MM.1S (cell line): Measurements from ENCODE around the gene KRT75.

Source experiments
- DNase-seq: peaks from one replicate; pipeline ENCODE4 v3.0.0-alpha.2; 2015
- H2AFZ ChIP-seq: fragments of 300-600 bp; sonication (generic); 2 replicates; pipeline ENCODE4 v1.6.0; 2016; ENCODE audit warnings: antibody characterized with exemption, low read length
- H3F3A ChIP-seq: fragments of 300-600 bp; sonication (generic); 2 replicates; pipeline ENCODE4 v1.6.1; 2016; ENCODE audit warnings: mild to moderate bottlenecking, antibody characterized with exemption, low read length, moderate library complexity, mixed read lengths; ENCODE audit not compliant: insufficient read depth
- H3K27ac ChIP-seq: fragments of 300-600 bp; sonication (generic); 2 replicates; pipeline ENCODE4 v1.5.1; 2016; ENCODE audit warnings: mild to moderate bottlenecking, low read length
- H3K27me3 ChIP-seq: fragments of 300-600 bp; sonication (generic); replicated peaks from 2 replicates; pipeline ENCODE4 v1.6.0; 2016; ENCODE audit warnings: low read length; ENCODE audit not compliant: insufficient read depth
- H3K36me3 ChIP-seq: fragments of 300-600 bp; sonication (generic); replicated peaks from 2 replicates; pipeline ENCODE4 v1.6.1; 2016; ENCODE audit warnings: mild to moderate bottlenecking, low read length, mixed read lengths; ENCODE audit not compliant: insufficient read depth
- H3K4me1 ChIP-seq: fragments of 300-600 bp; sonication (generic); 2 replicates; pipeline ENCODE4 v1.6.1; 2016; ENCODE audit warnings: low read length, mixed read lengths
- H3K4me2 ChIP-seq: fragments of 300-600 bp; sonication (generic); 2 replicates; pipeline ENCODE4 v1.6.0; 2016; ENCODE audit warnings: low read depth, low read length
- H3K4me3 ChIP-seq: fragments of 300-600 bp; sonication (generic); 2 replicates; pipeline ENCODE4 v1.5.1; 2016; ENCODE audit warnings: low read length, mixed read lengths
- H3K79me2 ChIP-seq: fragments of 300-600 bp; sonication (generic); 2 replicates; pipeline ENCODE4 v1.6.1; 2016; ENCODE audit warnings: mixed run types, low read length, mixed read lengths
- H3K9ac ChIP-seq: fragments of 300-600 bp; sonication (generic); 2 replicates; pipeline ENCODE4 v1.6.1; 2016; ENCODE audit warnings: low read length, mixed read lengths
- H3K9me2 ChIP-seq: fragments of 300-600 bp; sonication (generic); replicated peaks from 2 replicates; pipeline ENCODE4 v1.6.1; 2016; ENCODE audit warnings: mild to moderate bottlenecking, low read length, mixed read lengths; ENCODE audit not compliant: insufficient read depth
- H3K9me3 ChIP-seq: fragments of 300-600 bp; sonication (generic); replicated peaks from 2 replicates; pipeline ENCODE4 v1.6.1; 2016; ENCODE audit warnings: mild to moderate bottlenecking, low read length, mixed read lengths; ENCODE audit not compliant: insufficient read depth
- H4K20me1 ChIP-seq: fragments of 300-600 bp; sonication (generic); 2 replicates; pipeline ENCODE4 v1.6.1; 2016; ENCODE audit warnings: mild to moderate bottlenecking, low read length, moderate library complexity, mixed read lengths; ENCODE audit not compliant: insufficient read depth
- EZH2 ChIP-seq: fragments of 300-600 bp; sonication (generic); optimal IDR thresholded peaks from 2 replicates; pipeline ENCODE3; 2017; ENCODE audit warnings: low read depth, mild to moderate bottlenecking, antibody characterized with exemption, low read length, mixed read lengths
- EZH2phosphoT487 ChIP-seq: fragments of 300-600 bp; sonication (generic); IDR thresholded peaks from 2 replicates; pipeline ENCODE4 v1.6.1; 2018; ENCODE audit warnings: antibody characterized with exemption, low read length
- TF ChIP-seq, protein P1 (sequence below): fragments of 300-600 bp; sonication (generic); IDR thresholded peaks from 2 replicates; pipeline ENCODE4 v1.5.1; 2016; ENCODE audit warnings: antibody characterized with exemption, low read length, mixed read lengths

Gene KRT75

GRCh38 chr12:52439420-52439819 lies 5.2 kb upstream of the KRT75 start:
- no peak overlapping the region for H2AFZ ChIP-seq
- H3K27me3 ChIP-seq, result peaks cover 52% of the 10 kb centered on the region
- TF ChIP-seq EZH2 (no peak), EZH2phosphoT487 (no peak)
- TF ChIP-seq, protein P1, sequence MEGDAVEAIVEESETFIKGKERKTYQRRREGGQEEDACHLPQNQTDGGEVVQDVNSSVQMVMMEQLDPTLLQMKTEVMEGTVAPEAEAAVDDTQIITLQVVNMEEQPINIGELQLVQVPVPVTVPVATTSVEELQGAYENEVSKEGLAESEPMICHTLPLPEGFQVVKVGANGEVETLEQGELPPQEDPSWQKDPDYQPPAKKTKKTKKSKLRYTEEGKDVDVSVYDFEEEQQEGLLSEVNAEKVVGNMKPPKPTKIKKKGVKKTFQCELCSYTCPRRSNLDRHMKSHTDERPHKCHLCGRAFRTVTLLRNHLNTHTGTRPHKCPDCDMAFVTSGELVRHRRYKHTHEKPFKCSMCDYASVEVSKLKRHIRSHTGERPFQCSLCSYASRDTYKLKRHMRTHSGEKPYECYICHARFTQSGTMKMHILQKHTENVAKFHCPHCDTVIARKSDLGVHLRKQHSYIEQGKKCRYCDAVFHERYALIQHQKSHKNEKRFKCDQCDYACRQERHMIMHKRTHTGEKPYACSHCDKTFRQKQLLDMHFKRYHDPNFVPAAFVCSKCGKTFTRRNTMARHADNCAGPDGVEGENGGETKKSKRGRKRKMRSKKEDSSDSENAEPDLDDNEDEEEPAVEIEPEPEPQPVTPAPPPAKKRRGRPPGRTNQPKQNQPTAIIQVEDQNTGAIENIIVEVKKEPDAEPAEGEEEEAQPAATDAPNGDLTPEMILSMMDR, result no peak
- H3K27ac ChIP-seq, result no peak overlapping the region
- H3K9ac ChIP-seq, result no peak overlapping the region
- no peaks in the 10 kb centered on the region for H3K79me2 ChIP-seq
- no peaks in the 10 kb centered on the region for H3K9me3 ChIP-seq
- H3K4me3 ChIP-seq, result no peak overlapping the region
- no peaks in the 10 kb centered on the region for H3K9me2 ChIP-seq
- no peak overlapping the region for H3K4me2 ChIP-seq
- H4K20me1 ChIP-seq, result no peaks in the 10 kb centered on the region
- no peaks in the 10 kb centered on the region for H3K4me1 ChIP-seq
- H3K36me3 ChIP-seq, result no peaks in the 10 kb centered on the region
- DNase-seq, result no peak
- no peaks in the 10 kb centered on the region for H3F3A ChIP-seq

DNA sequence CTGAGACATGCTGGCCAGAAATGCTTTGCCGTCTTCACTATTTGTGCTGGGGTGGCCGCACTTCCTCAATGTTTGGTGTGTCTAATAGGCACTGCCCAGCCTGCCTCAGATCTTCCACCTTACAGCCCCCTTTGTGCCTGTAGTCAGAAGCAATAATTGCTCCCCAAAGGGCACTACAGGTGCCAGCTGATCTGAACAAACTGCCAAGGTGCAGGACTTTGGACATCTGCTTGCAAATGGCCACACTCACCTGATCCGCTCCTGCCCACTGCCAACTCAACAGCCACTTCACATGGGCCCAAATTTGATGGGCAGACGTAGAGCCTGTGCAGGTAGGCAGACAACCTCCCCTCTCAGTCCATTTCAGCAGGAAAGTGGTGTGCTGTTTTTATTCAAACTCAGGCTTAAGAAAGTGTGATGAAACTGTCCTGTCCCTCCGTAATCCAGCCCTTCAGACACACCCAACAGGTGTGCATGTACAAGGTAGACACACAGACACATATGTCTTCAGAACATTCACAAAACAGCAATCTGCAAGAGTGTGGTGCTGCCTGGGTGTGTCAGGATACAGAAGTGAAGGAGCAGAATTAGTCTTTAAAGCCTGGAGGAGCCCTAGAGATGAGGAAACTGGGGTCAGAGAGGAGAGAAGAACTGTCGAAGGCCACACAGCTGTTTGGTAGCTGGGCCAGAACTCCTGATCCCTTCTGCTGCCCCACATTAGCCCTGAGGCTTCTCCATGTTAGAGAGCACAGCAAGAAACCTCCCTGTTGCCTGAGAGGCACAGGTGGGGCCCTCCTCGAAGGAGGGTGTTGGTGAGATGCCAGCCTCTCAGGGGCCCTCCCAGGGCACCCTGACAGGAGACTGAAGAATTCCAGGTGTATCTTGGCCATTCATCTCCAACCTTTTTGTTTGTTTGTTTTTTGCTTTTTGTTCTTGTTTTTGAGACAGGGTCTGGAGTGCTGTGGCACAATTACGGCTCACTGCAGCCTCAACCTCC lies 4.4 kb upstream of the KRT75 start:
- Histone ChIP-seq H3K9me3 (no peaks in the 10 kb centered on the region), H2AFZ (no peak overlapping the region), H3K4me2 (no peak overlapping the region), H3K4me1 (no peaks in the 10 kb centered on the region), H3F3A (no peaks in the 10 kb centered on the region), H3K27ac (no peak overlapping the region), H3K27me3 (peaks cover 60% of the 10 kb centered on the region), H3K36me3 (no peaks in the 10 kb centered on the region), H4K20me1 (no peaks in the 10 kb centered on the region), H3K4me3 (no peak overlapping the region), H3K79me2 (no peaks in the 10 kb centered on the region), H3K9ac (no peak overlapping the region), H3K9me2 (no peaks in the 10 kb centered on the region)
- TF ChIP-seq EZH2 (no peak), EZH2phosphoT487 (no peak)
- TF ChIP-seq, protein P1, result no peak
- no peak for DNase-seq

DNA sequence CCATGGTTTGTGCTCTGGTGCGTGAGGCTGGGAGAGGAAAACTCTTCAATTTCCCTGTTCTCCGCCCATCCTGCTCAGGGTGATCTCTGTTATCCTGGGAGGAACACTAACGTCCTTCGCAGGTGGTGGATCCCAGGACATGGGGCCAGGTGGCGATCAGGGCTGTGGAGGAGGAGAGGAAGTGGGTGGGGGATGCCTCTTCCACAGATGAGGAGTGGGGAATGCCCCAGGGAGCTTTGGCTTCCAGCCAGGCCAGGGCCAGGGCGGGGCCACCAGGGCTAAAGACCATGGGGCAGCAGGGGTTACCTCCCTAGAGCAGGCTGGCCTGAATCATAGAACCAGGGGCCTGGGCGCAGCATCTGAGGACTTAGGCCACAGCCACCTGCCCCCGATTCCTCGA lies 3.3 kb upstream of the KRT75 start:
- H3K4me3 ChIP-seq, result no peak overlapping the region
- H3K27me3 ChIP-seq, result peaks cover 70% of the 10 kb centered on the region
- H3F3A ChIP-seq, result no peaks in the 10 kb centered on the region
- no peaks in the 10 kb centered on the region for H3K36me3 ChIP-seq
- no peak overlapping the region for H2AFZ ChIP-seq
- H3K4me1 ChIP-seq, result no peaks in the 10 kb centered on the region
- H3K79me2 ChIP-seq, result no peaks in the 10 kb centered on the region
- no peaks in the 10 kb centered on the region for H3K9me3 ChIP-seq
- no peaks in the 10 kb centered on the region for H4K20me1 ChIP-seq
- no peak overlapping the region for H3K4me2 ChIP-seq
- TF ChIP-seq EZH2phosphoT487 (no peak), EZH2 (no peak)
- TF ChIP-seq, protein P1, result no peak
- H3K9me2 ChIP-seq, result no peaks in the 10 kb centered on the region
- DNase-seq, result no peak
- no peak overlapping the region for H3K9ac ChIP-seq
- no peak overlapping the region for H3K27ac ChIP-seq
